GM21619 (cell line): ENCODE measurements around the gene MGAT4B.

Source experiments
- ATAC-seq: cut with Tn5 transposase; IDR thresholded peaks from one replicate; pipeline ENCODE4 v1.9.1; 2021; ENCODE audit not compliant: unreplicated experiment

MGAT4B gene

GRCh38 chr5:179812997-179813607 lies 6.4 kb upstream of the MGAT4B start:
- no peak for ATAC-seq

DNA sequence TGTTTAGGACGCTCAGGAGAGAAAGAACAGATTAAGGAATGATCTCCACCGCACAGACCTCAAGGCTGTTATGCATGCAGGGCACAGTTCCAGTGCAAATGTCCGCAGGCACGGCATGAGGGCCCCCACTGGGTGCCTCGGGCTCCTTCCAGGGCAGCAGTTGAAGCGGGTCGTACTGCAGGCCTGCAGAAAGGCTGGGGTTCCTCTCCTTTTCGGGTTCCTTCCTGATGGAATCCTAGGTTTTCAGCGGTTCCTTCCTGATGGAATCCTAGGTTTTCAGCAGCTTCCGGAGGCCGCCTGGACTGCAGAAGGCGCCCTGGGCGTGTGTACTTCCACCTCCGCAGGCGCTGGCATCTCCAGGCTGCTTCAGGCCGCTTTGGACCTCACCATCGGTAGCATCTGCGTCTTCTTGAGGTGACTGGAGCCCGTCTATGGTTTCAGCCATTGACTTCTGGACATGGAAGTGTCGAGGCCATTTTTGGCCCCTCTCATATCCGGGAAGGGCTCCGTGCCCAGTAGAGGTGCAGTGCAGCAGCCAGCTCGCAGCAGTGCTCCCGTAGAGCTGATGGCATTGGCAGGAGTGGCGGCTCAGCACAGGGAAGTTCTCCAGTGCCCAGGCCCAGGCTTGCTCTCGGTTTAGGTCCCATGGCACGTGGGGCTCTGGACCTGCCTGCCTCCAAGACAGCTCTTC lies 5.6 kb upstream of the MGAT4B start:
- no peak for ATAC-seq

DNA sequence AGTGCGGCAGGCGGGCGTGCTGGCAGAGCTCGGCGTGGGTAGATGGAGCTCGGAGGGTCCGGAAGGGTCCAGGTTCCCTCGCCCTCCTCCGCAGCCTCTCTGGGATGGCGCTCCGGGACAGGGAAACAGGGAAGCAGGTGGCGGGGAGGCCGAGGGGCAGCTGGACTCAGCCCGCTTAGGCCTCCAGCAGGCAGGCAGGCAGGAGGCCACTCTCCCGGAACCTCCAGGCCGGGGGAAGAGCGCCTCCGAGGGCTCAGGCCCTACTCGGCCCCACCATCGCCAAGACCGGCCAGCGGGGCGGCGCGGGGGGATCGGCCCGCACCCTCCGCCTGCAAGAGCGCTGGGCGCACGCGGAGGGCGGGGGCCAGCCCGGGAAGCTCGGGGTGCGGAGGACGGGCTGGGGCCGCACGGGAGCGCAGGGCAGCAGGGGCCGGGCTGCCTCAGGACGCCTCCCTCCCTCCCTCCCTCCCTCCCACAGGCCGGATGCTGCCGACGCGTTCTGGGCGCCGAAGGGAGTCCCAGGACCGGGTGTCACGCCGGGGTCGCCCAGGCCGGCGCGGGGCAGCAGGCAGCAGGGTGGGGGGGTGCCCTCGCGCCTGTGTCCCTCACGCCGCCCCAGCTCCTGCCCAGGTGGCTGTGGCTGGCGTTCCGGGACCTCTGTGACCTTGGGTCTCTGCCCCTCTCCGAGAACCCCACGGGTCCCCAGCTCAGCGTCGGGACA lies 977 bp downstream of the MGAT4B start:
- ATAC-seq: peak; percentile 18

- ATAC-seq: no peak
These were observed 1.6 kb downstream of the MGAT4B start for GRCh38 chr5:179805070-179805528.

DNA sequence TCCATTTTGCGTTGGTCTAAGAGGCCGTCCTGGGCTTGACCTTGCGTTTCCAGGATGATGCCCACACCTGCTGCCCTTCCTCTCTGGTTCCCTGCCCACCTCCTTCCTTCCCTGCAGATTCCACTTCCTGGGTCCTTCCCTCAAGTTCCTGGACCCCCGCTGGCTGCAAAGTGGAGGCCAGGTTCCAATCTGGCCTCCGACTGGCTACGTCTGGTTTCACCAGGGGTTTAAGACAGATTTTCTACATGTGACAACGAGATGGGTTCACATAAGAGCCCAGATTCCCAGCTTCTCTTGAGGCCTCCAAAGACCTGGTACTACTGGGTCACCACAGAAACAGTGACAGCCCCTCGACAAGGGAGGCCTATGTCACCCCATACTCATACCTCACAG lies 2.1 kb downstream of the MGAT4B start:
- no peak for ATAC-seq

GRCh38 chr5:179803651-179804554 lies 2.8 kb downstream of the MGAT4B start:
- ATAC-seq: no peak

DNA sequence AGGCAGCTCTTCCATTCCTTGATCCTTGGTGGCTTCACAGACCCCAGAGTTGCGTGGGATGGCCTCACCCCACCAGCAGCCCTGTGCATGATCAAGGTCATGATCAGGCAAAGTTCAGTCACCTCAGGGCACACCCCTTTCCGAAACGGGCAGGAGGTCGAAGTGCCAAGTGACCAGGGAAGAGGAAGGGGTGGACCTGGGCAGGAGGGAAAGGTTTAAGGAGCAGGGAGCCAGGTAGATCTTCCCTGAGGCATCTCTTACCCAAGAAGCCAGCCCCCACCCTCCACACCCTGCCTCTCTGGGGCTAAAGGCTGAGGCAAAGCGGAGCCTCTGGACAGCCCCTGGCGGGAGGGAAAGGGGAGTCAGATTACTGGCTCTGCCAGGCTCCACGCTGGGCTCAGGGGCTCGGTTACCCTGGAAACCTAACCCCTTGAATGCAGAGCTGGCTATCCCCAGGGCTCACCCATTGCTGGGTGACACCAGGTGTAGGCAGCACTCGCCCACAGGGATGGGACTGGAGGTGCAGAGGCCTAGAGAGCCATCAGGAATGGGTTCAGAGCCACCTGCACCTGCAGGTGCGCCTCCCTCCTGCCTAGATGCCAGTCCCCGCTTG lies 3.6 kb downstream of the MGAT4B start:
- ATAC-seq: no peak

GRCh38 chr5:179802207-179802883 lies 4.3 kb downstream of the MGAT4B start:
- no peak for ATAC-seq

GRCh38 chr5:179801304-179802206 lies 5.1 kb downstream of the MGAT4B start:
- ATAC-seq: peak; percentile 32

DNA sequence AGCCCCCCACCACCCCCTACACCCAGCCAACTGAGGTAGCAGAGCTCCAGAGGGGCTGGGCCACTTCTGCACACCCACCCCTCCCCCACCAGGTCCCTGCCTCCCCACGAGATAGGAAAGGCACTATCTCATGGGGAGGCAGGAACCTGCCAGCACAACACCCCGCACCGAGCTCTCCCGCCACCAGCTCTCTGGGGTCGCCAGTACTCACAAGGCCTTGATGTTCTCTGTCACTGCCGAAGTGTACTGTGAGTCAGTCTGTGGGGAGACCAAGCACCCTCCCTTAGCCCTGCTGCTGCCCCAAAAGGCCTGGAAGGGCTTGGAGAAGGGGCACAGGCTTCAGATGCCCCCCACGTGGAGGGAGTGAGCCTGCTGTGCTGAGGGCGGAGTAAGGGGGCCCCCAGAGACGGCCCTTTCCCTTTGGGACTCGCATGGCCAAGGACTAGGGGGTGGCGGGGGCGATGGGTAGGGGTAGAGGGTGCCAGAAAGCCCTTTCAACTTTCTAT lies 5.9 kb downstream of the MGAT4B start:
- ATAC-seq: no peak

DNA sequence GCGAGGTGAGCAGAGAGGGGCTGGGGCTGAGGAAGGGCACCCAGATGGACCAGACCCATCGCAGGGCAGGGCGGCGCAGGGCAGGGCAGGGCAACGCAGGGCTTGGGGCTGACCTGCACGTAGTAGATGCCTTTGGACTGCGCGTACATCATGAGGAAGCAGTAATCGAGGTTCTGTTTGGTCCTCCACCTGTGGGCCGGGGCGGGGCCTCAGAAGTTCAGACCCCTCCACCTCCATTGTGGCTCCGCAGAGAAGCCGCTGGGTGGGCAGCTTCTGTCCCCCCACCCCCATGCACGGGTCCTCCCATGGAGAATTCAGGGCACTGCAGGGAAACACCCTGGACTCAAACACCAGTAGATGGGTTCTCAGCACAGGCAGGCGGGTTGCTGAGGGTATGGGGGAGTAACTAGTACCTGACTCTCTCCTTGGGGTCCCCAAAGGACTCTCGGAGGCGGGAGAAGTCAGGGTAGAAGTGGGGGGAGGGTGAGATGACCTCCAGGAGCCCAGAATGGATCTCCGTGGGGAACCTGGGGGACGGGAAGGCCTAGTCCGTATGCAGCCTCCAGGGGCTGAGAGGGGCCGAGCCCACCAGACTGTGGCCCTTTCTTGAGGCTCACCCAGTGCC lies 6.5 kb downstream of the MGAT4B start:
- ATAC-seq: no peak

GRCh38 chr5:179799644-179799973 lies 7.1 kb downstream of the MGAT4B start:
- ATAC-seq: no peak

DNA sequence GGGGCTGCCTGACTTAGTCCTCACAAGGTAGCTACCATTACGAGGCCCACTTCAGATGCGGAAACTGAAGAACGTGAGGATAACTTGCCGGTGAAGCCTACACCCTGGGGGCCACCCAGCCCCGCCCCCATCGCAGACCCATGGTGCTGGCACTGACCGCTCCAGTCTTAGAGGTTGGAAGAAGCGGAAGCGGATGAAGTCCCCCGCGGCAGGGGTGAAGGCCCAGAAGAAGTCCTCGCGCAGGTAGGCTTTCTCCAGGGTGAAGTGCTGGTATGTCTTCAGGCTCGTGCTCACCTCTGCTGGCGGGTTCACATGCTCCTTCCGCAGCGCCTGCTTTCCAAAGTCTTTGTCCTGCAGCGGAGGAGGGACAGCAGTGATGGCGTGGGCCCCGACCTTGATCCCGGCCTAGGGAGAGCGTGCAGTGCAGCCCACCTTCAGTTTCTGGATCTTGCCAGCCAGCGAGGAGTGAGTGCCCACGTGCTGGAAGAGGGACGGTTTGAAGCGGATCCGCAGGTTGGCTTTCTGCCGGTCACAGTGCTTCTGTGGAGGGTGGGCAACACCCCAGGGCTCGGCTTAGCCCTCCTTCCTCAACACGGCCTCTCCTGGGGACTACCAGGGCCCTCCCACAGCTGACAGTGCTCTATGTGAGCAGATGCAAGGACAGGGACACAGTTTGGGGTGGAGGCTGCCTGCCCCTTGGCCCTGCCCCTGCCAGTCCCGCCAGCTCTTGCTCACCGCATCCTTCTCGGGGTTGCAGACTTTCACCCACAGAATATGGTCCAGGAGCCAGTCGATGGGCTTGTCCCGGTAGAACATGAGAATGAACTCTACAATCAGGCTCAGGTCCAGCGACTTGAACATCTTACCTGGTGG lies 7.7 kb downstream of the MGAT4B start:
- ATAC-seq: no peak

- ATAC-seq: no peak
These were observed 8.4 kb downstream of the MGAT4B start for GRCh38 chr5:179798144-179798770.

- ATAC-seq: no peak
These were observed 8.9 kb downstream of the MGAT4B start for GRCh38 chr5:179797741-179798140.

GRCh38 chr5:179796877-179797608 lies 9.6 kb downstream of the MGAT4B start:
- no peak for ATAC-seq
